Progenitor cell of endocrine pancreas (in vitro differentiated cells): ENCODE measurements around the gene ETFBKMT. TPM values are rescaled to one million over a fixed set of nuclear protein-coding genes. Genes with fewer than 3 reads are reported as not detected.
A peak's percentile ranks its signal among the peaks of the same experiment; 100 is the strongest.
"Not testable (repeated sequence)": the region's sequence is repeated elsewhere in the genome, so short reads cannot be mapped to it uniquely, and the experiment has no call there.

Experiments used
- DNase-seq: peaks from one replicate; pipeline ENCODE4 v3.0.0; 2021; ENCODE audit warnings: low spot score; ENCODE audit not compliant: unreplicated experiment
- H3K27ac Mint-ChIP-seq: 2 replicates; pipeline ENCODE4 v1.8.0; 2021; ENCODE audit warnings: mild to moderate bottlenecking, moderate library complexity, mixed read lengths
- H3K27me3 Mint-ChIP-seq: 2 replicates; pipeline ENCODE4 v1.8.0; 2021; ENCODE audit warnings: mixed read lengths
- H3K36me3 Mint-ChIP-seq: 2 replicates; pipeline ENCODE4 v1.8.0; 2022; ENCODE audit warnings: mixed read lengths; ENCODE audit not compliant: insufficient read depth
- H3K4me1 Mint-ChIP-seq: 2 replicates; pipeline ENCODE4 v1.8.0; 2021; ENCODE audit warnings: low read depth, mixed read lengths
- H3K4me3 Mint-ChIP-seq: 2 replicates; pipeline ENCODE4 v1.8.0; 2021; ENCODE audit warnings: low read depth, mild to moderate bottlenecking, moderate library complexity, mixed read lengths
- H3K9me3 Mint-ChIP-seq: 2 replicates; pipeline ENCODE4 v1.8.0; 2021; ENCODE audit warnings: low read depth, mixed read lengths
- CTCF ChIP-seq: fragments of 200-600 bp; sonication (generic); IDR thresholded peaks from one replicate; pipeline ENCODE4 v1.5.0; 2021; ENCODE audit warnings: antibody characterized with exemption, mild to moderate bottlenecking; ENCODE audit not compliant: unreplicated experiment
- total RNA-seq: library from RNA; stranded (reverse); gene quantifications from 2 replicates; pipeline ENCODE4 v1.2.1, GENCODE V29; 2021

ETFBKMT gene
- total RNA-seq, 1 donor from 2014 or later, result 4.5 TPM

- no peak overlapping the region for H3K27ac Mint-ChIP-seq
- no peaks in the 10 kb centered on the region for H3K27me3 Mint-ChIP-seq
- H3K9me3 Mint-ChIP-seq, result peaks cover 4% of the 10 kb centered on the region
- no peak overlapping the region for H3K4me3 Mint-ChIP-seq
- H3K4me1 Mint-ChIP-seq, result peaks cover 3% of the 10 kb centered on the region
- peaks cover 36% of the 10 kb centered on the region for H3K36me3 Mint-ChIP-seq
- DNase-seq, result no peak
- peak; percentile 39 for TF ChIP-seq CTCF
Observed at GRCh38 chr12:31702047-31702446, 42.6 kb downstream of the ETFBKMT start.

GRCh38 chr12:31705621-31706020 lies 46.1 kb downstream of the ETFBKMT start:
- no peaks in the 10 kb centered on the region for H3K27me3 Mint-ChIP-seq
- H3K27ac Mint-ChIP-seq, result no peak overlapping the region
- no peak overlapping the region for H3K4me3 Mint-ChIP-seq
- DNase-seq, result no peak
- no peak for TF ChIP-seq CTCF
- peaks cover 3% of the 10 kb centered on the region for H3K4me1 Mint-ChIP-seq
- H3K9me3 Mint-ChIP-seq, result peaks cover 28% of the 10 kb centered on the region
- H3K36me3 Mint-ChIP-seq, result peaks cover 45% of the 10 kb centered on the region

- not testable (repeated sequence) for H3K4me1 Mint-ChIP-seq, H3K27me3 Mint-ChIP-seq
- H3K9me3 Mint-ChIP-seq, result peaks cover 28% of the 10 kb centered on the region
Observed at GRCh38 chr12:31708118-31708517, 48.6 kb downstream of the ETFBKMT start.

GRCh38 chr12:31710021-31710818 lies 50.7 kb downstream of the ETFBKMT start:
- Mint-ChIP-seq H3K4me3 (no peak overlapping the region), H3K9me3 (peaks cover 28% of the 10 kb centered on the region), H3K36me3 (peaks cover 42% of the 10 kb centered on the region), H3K27me3 (no peaks in the 10 kb centered on the region), H3K27ac (no peak overlapping the region), H3K4me1 (peaks cover 11% of the 10 kb centered on the region)
- DNase-seq, result no peak
- no peak for TF ChIP-seq CTCF

More at GRCh38 chr12:31708118-31708517, 48.6 kb downstream of the ETFBKMT start:
- DNase-seq, H3K4me3 Mint-ChIP-seq, H3K27ac Mint-ChIP-seq: not testable (repeated sequence)
- peaks cover 41% of the 10 kb centered on the region for H3K36me3 Mint-ChIP-seq

GRCh38 chr12:31712877-31713276 lies 53.4 kb downstream of the ETFBKMT start:
- Mint-ChIP-seq H3K4me1 (peaks cover 18% of the 10 kb centered on the region), H3K9me3 (peaks cover 29% of the 10 kb centered on the region), H3K27me3 (no peaks in the 10 kb centered on the region), H3K27ac (no peak overlapping the region), H3K36me3 (peaks cover 38% of the 10 kb centered on the region), H3K4me3 (no peak overlapping the region)
- TF ChIP-seq CTCF, result no peak
- no peak for DNase-seq
